Head of caudate nucleus (tissue), 42 donors: Measurements from ENCODE around the gene ATP7B.
"Not testable (repeated sequence)": the region's sequence is repeated elsewhere in the genome, so short reads cannot be mapped to it uniquely, and the experiment has no call there.

Experiments
- DNase-seq, 42 donors: peaks; one replicate each; pipeline versions ENCODE4 v3.0.0 to v3.0.0-alpha.2; 2020 to 2021; ENCODE audit warnings: mixed read lengths in 7 of 42
- intact Hi-C: fragments of 100-400 bp; cut with DNase I; formaldehyde crosslinking; loops from one replicate; pipeline ENCODE4 v1.15.0; 2022

ATP7B gene

DNA sequence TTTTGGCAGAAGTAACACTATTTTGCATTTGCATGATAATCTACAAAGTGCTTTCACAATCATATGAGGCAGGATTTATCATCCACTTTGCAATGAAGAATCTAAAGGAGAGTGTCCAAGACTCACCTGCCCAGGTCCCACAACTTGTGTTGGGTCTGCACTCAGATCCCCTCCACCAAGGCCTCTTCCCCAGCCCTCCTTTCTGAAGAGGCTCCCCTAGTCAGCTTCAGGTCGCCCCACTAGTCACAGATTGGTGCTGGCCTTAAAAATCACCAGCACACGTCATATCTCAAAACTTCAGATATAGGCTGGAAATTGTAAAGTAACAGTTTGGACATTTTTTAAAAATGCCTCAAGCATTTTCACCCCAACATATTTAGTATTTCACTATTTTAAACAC lies 17.5 kb downstream of the ATP7B start:
- DNase-seq: no peak
- intact Hi-C loops: no loop called here

DNA sequence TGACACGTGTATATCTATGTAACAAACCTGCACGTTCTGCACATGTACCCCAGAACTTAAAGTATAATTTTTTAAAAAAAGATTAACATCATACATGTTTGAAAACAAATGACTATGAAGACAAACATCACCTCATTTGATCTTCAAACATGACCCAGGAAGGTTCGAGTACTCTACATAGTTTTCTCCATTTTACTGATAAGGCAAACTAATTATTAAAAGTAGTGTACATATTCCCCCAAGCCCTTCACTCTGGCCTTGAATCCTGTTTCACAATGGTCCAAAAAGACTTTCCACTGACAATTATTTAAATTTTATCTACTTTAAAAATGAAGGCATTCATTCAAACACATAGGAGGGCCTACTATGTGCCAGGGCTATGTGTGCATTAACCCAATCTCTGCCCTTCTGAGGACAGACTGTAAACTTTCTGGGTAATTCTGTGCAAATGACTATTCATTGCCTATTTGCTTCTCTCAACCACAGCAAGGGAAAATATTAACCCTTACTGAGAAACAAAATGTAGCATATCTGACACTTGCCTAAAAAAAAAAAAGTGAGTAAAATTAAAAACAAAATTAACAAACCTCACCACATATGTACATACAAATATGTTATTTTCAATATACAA lies 22.1 kb downstream of the ATP7B start:
- no peak for DNase-seq
- intact Hi-C loops: no loop called here

DNA sequence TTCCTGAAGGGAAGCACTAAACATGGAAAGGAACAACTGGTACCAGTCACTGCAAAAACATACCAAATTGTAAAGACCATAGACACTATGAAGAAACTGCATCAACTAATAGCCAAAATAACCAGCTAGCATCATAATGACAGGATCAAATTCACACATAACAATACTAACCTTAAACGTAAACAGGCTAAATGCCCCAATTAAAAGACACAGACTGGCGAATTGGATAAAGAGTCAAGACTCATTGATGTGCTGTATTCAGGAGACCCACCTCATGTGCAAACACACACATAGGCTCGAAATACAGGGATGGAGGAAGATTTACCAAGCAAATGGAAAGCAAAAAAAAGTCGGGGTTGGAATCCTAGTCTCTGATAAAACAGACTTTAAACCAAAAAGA lies 26.3 kb downstream of the ATP7B start:
- DNase-seq, intact Hi-C loops: not testable (repeated sequence)

DNA sequence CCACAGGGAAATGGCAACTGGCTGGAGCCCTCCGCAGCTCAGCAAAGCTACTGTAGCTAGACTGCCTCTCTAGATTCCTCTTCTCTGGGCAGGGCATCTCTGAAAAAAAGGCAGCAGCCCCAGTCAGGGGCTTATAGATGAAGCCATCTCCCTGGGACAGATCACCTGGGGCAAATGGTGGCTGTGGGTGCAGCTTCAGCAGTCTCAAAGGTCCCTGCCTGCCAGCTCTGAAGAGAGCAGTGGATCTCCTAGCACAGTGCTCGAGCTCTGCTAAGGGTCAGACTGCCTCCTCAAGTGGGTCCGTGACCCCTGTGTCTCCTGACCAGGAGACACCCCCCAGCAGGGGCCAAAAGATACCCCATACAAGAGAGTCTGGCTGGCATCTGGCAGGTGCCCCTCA lies 28.0 kb downstream of the ATP7B start:
- intact Hi-C loops, DNase-seq: not testable (repeated sequence)

DNA sequence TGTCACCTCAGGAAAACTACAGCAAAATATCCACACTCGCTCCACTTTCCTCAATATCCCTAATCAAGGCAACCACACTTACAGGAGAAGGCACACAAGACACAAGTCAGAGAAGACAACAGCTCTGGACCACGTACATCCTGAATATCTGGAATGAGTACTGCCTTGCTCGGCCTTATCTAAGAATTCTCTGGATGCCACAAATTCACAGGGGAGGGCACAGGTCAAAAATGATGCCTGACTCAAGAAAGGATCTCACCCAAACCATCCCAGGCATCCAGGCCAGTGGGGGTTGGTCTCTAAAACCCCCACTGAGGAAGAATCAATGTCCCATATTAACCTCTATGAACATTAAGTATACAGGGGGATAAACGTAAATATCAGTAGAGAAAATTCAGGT lies 29.9 kb downstream of the ATP7B start:
- no peak for DNase-seq
- intact Hi-C loops: no loop called here

DNA sequence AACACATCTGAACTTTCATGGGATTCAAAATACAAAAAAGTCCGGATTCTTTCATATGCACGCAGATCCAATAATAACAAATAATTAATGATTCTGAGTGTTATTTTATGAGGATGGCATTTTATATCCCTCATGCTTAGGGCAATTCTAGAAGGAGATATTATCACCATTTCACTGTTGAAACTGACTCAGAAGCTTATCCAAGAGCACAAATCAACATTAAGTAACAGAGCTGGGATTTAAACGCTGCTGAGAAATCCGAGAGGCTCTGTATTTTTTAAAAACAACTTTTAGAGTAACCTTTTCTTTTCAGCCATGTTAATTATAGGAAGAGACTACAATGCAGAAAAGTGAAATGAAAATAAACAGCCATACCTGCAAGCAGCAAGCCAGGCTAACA lies 30.3 kb downstream of the ATP7B start:
- no peak for DNase-seq
- intact Hi-C loops: no loop called here

DNA sequence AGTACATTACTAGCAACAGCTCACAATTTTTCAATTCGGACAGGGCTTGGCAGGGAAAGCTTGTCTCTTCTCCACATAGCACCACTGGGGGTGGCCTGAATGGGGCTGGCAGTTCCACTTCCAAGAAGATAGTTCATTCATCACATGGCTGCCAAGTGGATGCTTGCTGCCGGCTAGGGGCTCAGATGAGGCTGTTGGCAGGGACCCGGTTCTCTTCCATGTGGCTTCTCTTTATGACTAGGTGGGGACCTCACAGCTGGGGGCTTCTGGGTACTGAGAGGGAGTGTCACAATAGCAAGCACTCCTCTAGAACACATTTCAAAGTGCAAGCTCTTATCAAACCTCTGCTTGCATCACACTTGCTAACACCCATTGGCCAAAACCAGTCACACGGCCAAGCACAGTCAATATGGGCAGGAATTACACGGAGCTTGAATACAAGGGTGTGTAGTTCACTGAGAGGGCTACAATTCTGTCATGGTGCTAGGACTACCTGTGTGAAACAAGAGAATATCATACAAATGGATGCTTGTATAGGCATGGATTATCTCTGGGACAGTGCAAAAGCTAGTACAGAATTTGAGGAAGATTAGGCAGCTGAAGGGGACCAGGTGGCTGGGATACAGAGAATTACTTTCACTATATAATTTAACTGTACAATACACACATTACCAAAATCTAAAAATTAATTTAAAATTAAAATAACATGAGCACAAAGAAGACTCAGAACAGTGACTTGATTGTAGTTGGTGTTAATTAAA lies 32.3 kb downstream of the ATP7B start:
- intact Hi-C loops: no loop called here
- DNase-seq: no peak

DNA sequence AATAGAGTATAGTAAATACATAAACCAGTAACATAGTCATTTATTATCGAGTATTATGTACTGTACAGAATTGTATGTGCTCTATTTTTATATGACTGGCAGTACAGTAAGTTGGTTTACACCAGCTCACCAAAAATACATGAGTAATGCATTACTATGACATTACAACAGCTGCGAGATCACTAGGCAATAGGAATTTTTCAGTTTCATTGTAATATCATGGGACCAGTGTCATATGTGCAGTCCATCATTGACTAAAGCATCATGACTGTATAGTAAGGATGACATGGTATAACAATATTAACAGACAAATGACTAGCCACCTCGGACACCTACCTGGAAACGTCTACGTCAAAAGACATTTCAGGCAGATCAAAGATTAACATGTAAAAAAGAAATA lies 33.6 kb downstream of the ATP7B start:
- intact Hi-C loops: no loop called here
- DNase-seq: no peak

DNA sequence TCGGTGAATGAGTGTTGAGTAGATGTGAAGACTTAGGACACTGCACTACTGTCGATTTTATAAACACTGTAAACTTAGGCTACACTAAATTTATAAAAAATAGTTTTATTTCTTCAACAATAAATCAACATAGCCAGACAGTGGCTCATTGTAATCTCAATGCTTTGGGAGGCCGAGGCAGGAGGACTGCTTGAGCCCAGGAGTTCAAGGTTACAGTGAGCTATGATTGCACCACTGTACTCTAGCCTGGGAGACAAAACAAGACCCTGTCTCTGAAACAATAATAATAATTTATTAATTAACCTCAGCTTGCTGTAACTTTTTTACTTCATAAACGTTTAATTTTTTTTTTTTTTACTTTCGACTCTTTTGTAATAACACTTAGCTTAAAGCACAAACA lies 34.4 kb downstream of the ATP7B start:
- intact Hi-C loops: no loop called here
- DNase-seq: no peak

DNA sequence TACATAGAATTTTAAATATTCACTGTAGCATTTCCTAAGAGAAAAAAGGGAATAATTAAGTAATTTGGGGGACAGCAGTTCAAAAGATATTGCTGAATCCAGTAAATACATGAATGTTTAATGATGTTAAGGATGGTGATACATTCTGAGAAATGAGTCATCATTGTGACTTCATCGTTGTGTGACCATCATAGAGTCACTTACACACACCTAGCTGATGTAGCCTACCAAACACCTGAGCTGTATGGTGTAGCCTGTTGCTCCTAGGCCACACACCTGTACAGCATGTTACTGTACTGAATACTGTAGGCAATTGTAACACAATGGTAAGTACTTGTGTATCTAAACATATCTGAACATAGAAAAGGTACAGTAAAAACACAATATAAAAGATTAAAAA lies 34.8 kb downstream of the ATP7B start:
- intact Hi-C loops: no loop called here
- DNase-seq: no peak

DNA sequence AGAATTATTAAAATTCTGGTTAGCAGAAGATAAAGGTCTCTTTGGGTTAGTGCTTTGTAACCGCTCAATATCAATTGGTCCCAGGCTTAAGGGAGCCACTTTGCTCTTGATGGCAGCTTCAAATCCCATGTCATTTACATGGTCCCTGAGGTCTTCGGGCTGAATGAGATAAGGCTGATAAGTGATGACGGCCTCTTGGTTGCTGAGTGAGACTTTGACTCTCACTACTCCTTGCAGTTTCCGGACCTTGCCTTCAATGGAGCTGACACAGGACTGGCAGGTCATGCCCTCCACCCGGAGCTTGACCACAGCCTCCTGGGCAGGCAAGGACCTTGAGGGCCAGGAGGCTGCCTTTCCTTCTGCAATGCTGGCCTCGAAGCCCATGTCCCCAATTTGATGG lies 36.8 kb downstream of the ATP7B start:
- DNase-seq: no peak
- intact Hi-C loops: no loop called here

DNA sequence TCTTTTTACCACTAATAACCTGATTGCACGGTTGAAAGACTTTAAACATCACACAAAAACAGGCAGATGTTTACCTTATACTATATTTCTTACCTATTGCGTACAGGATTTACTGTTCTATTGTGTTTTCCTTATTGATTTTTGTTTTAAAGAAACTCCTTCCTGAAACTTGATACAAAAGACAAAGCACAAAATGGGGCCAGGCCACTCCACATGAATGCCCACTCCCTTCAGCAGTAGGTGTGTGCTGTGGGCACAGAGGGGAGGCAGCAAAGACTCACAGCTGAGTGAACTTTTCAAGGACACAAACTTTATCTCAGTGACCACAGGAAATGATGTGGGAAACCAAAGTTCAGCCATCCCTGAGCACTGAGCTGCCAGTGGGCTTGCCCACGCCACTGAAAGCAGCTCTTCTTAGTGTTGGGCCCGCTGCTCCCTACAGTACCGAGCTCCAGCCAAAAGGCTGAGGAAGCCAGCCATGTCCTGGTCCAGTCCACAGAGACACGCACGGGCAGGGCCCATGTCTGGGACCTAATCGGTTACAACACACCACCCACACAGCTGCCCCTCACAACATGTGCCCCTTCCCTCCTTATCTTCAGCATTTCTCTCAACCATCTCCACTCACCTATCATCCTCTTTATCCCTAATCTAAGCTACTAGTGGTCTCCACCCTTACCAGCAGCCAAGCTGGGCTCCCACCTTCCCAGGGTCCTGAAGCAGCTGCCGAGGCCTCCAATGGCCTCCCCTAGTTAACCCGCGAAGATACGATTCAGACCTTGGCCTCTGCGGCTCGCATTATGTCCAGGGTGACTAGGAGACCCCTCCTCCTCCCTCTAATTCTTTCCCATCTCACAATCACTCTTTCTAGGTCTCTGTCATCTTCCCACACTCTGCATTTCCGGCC lies 39.5 kb downstream of the ATP7B start:
- intact Hi-C loops: no loop called here
- DNase-seq: no peak

DNA sequence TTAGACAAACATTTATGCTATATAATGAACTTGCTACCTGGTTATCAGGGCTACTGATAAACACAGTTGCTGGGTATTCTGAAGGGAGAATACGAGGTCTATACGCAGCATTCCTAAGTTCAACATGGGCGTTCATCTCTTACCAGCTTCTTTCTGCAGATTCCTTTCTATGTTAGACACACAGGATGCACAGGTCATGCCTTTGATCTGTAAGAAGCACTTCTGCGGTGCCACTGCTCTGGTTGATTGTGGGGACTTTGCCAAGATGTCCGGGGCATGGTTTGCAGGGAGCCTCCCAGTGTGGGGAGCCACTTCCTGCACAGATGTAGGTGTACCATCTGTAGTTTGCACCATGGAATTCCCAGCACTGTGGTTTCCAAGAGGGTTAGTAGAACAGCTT lies 40.9 kb downstream of the ATP7B start:
- intact Hi-C loops: no loop called here
- no peak for DNase-seq

DNA sequence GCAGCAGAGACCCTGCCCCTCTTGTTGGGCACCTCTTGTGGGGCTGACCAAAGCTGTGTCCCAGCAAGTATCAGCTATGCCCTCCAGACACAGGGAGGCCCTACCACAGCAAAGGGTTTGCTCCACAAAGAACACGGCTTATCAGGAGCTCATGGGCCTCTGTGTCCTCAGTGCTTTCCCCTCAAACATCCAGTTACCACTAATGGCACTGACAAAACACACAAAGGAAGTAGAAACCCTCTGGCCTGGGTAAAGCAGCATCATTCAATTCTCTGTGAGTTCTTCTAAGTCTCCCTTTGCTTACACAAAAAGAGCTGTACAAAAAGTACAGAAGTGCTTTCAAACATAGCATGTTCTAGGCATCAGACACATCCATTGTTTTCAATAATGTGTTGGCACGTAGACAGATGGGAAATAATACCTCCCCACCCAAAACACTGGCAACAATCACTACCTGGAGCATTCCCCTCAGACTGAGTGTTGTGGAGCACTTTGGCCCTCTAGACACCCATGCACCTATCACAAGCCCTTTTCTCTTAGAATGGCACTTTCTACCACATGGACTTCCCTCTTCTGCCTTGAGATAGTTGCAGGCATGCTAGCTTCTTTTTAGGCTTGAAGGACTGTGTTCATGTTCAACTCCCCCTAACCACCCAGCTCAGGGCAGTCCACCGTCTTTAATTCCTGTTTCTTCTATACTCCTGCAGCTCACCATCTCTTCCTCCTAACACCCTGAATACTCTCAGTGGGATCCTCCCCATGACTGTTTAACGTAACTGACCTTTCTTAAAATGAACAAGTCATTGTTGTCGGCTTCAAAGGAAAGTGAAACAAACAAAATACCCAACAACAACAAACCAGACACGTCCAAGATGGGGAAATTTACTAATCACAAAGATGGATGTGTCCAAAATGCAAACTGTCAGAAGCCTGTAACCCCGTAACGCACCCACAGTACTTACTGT lies 43.5 kb downstream of the ATP7B start:
- intact Hi-C loops: no loop called here
- DNase-seq: no peak

DNA sequence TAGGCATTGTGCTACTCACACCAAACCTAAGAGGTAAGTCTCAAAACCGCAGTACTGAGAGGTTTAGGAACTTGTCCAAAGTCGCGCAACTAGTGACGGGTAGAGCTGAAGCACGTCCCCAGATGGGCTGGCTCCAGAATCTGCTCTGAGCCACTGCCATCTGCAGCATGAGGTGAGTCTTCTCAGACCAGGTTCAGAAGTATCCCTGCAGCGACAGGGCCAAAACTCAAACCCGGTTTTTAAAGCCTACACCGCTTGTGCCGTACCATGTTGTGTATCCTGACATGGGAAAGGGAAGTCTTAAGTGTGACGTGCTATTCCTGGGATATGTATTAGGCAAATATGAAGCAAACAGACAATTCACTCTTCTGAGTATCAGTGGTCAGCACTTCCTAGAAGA lies 45.1 kb downstream of the ATP7B start:
- DNase-seq: no peak
- intact Hi-C loops: no loop called here

DNA sequence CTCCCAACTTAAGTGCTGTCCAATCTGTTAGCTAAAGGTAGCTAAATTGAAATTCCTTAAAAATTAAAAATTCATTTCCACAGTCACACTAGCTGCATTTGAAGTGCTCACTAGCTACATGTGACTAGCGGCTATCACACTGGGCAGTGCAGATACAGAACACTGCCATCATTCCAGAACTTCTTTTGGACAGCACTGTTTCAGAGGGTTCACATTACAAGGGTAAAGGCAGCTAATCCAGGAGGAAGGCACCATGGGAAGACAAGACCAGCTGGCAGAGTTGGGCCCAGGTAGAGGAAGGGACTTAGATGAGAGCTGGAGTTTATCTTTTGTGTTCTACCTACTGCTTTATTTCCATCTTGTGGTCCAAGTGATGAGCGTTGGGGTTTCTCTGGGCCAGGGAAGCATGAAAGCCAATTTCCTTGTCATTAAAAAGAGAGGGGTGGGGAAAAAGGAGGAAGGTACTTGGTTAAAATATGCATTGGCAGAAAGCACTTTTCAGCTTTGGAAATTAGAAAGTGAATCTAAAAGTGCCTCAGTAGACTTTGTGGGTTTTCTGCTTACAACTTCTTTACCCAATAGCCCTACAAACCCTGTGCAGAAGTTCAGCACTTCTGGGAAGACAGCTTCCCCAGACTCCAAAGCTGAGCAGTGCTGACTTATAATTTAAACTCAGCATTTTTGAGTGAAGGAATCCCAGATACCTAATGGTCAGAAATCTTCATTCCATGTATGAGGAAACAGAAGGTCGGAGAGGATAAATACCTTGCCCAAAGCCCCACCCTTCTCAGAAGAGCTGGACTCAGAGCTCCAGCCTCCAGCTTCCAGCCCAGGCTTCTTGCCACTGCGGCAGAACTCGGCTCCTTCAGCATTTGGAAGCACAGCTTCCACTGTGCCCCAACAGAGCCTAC lies 49.5 kb downstream of the ATP7B start:
- DNase-seq: no peak
- intact Hi-C loops: no loop called here

DNA sequence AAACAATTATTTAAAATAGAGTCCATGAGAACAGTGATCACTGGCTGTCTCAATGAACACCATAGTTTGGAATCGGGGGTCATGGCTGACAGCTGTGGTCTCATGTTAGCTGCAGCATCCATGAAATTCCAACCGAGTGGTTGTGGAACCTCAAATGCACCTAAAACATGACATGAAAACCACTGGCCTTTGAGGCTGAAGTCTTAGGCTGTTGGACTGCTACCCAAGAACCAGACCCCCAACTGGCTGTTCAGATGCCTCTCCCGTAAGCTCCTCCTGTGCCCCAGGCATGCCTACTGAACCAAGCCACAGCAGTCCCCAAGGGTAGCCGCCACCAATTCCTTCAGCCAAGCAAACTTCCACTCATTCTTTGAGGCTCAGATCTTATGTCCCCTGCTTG lies 50.5 kb downstream of the ATP7B start:
- intact Hi-C loops: no loop called here
- no peak for DNase-seq

DNA sequence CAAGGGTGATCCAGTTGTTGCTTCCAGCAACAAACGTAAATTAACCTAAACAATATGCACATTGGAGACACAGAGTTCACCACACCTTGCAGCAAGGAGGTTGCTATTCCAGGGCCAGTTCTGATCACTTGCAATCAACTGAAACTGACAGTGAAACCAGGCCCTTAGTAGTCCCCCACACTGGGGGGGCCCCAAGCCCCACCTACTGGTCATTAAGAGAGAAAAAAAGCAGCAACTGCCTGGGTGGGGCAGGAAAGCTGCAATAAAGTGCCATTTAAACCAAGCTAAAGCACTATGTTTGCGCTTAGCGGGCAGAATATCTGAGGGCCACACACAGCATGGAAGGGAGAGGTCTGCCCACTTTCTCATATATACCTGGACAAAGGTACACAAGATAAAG lies 51.5 kb downstream of the ATP7B start:
- no peak for DNase-seq

More for the DNA sequence above, 51.5 kb downstream of the ATP7B start:
- intact Hi-C loops: no loop called here
